Stimulated activated naive CD8-positive, alpha-beta T cell treated with anti-CD3 and anti-CD28 coated beads, Interleukin-15, Interleukin-2, amounts not matched to agents 100 U/mL and 50 U/mL, for 24 hours (primary cell): ENCODE results near the gene PC.

ENCODE experiments used
- ATAC-seq: fragments of 150-1000 bp; cut with Tn5 transposase; one replicate; pipeline ENCODE4 v1.10.0; 2021
- DNase-seq: peaks from one replicate; pipeline ENCODE4 v3.0.0; 2021

The PC gene

GRCh38 chr11:66882561-66883015 lies 75.6 kb downstream of the PC start:
- ATAC-seq = no peak
- no peak for DNase-seq

- ATAC-seq (no peak), DNase-seq (no peak)
Measured at GRCh38 chr11:66881927-66882452, 76.2 kb downstream of the PC start.

- DNase-seq (no peak), ATAC-seq (no peak)
Measured at GRCh38 chr11:66881451-66881835, 76.7 kb downstream of the PC start.

- no peak for DNase-seq
- ATAC-seq = no peak
Measured at GRCh38 chr11:66880496-66881450, 77.4 kb downstream of the PC start.

- no peak for ATAC-seq
Measured at GRCh38 chr11:66879999-66880398, 78.2 kb downstream of the PC start.

GRCh38 chr11:66879583-66879982 lies 78.6 kb downstream of the PC start:
- ATAC-seq = no peak
- no peak for DNase-seq

More at GRCh38 chr11:66879999-66880398, 78.2 kb downstream of the PC start:
- DNase-seq = no peak

GRCh38 chr11:66879000-66879399 lies 79.2 kb downstream of the PC start:
- ATAC-seq = no peak
- DNase-seq = no peak

- ATAC-seq (no peak), DNase-seq (no peak)
Measured at GRCh38 chr11:66878474-66878873, 79.7 kb downstream of the PC start.

- no peak for DNase-seq
- ATAC-seq = no peak
Measured at GRCh38 chr11:66877588-66878385, 80.4 kb downstream of the PC start.

GRCh38 chr11:66875378-66875777 lies 82.8 kb downstream of the PC start:
- ATAC-seq (no peak), DNase-seq (no peak)

GRCh38 chr11:66874232-66874631 lies 84.0 kb downstream of the PC start:
- ATAC-seq (no peak), DNase-seq (no peak)

GRCh38 chr11:66871521-66871901 lies 86.7 kb downstream of the PC start:
- DNase-seq = no peak

GRCh38 chr11:66870616-66871520 lies 87.3 kb downstream of the PC start:
- ATAC-seq (no peak), DNase-seq (no peak)

More at GRCh38 chr11:66871521-66871901, 86.7 kb downstream of the PC start:
- ATAC-seq = no peak

GRCh38 chr11:66870131-66870530 lies 88.1 kb downstream of the PC start:
- no peak for ATAC-seq
- no peak for DNase-seq

- ATAC-seq = no peak
- DNase-seq = no peak
Measured at GRCh38 chr11:66869567-66869870, 88.7 kb downstream of the PC start.

GRCh38 chr11:66868726-66869566 lies 89.2 kb downstream of the PC start:
- ATAC-seq (peak; percentile 80), DNase-seq (peak; percentile 88)

- no peak for ATAC-seq
Measured at GRCh38 chr11:66868082-66868725, 90.0 kb downstream of the PC start.

GRCh38 chr11:66867425-66868040 lies 90.7 kb downstream of the PC start:
- DNase-seq = no peak
- no peak for ATAC-seq

More at GRCh38 chr11:66868082-66868725, 90.0 kb downstream of the PC start:
- no peak for DNase-seq

GRCh38 chr11:66866511-66866986 lies 91.6 kb downstream of the PC start:
- DNase-seq = no peak
- ATAC-seq = no peak

- ATAC-seq (no peak), DNase-seq (no peak)
Measured at GRCh38 chr11:66866007-66866406, 92.2 kb downstream of the PC start.
